Aorta (tissue), 5 donors: ENCODE results near the gene DYNLT4. TPM values are rescaled to one million over a fixed set of nuclear protein-coding genes. Genes with fewer than 3 reads are reported as not detected.
"Not testable (repeated sequence)": the region's sequence is repeated elsewhere in the genome, so short reads cannot be mapped to it uniquely, and the experiment has no call there.

ENCODE experiments used
- ATAC-seq: fragments of 200-7000 bp; cut with Tn5 transposase; one replicate; pipeline ENCODE4 v1.9.1; 2022; ENCODE audit warnings: moderate library complexity; ENCODE audit not compliant: low FRiP score
- DNase-seq, 2 donors: peaks; one replicate each; pipeline ENCODE4 v3.0.0-alpha.2; 2020
- H3K27ac ChIP-seq, 2 donors: one replicate each; pipeline ENCODE4 v1.5.1; 2013; ENCODE audit warnings: low read length in 2 of 2, mild to moderate bottlenecking in 2 of 2, moderate library complexity in 2 of 2, control low read depth in 1 of 2, inconsistent platforms in 1 of 2, low read depth in 1 of 2
- H3K27me3 ChIP-seq, 2 donors: one replicate each; pipeline ENCODE4 v1.6.1; 2013; ENCODE audit warnings: control low read depth in 1 of 2, low read length in 1 of 2, mild to moderate bottlenecking in 1 of 2, moderate library complexity in 1 of 2; ENCODE audit not compliant: insufficient read depth in 2 of 2, control insufficient read depth in 1 of 2
- H3K36me3 ChIP-seq, 2 donors: one replicate each; pipeline ENCODE4 v1.6.1; 2013; ENCODE audit warnings: control low read depth in 1 of 2, low read length in 1 of 2, mild to moderate bottlenecking in 1 of 2; ENCODE audit not compliant: insufficient read depth in 2 of 2, control insufficient read depth in 1 of 2
- H3K4me1 ChIP-seq, 2 donors: one replicate each; pipeline ENCODE4 v1.6.1; 2013; ENCODE audit warnings: low read length in 2 of 2, control low read depth in 1 of 2, mild to moderate bottlenecking in 1 of 2, moderate library complexity in 1 of 2; ENCODE audit not compliant: insufficient read depth in 2 of 2, control insufficient read depth in 1 of 2
- H3K4me3 ChIP-seq, 2 donors: one replicate each; pipeline ENCODE4 v1.5.1; 2013; ENCODE audit warnings: low read length in 2 of 2, control low read depth in 1 of 2, mild to moderate bottlenecking in 1 of 2
- H3K9me3 ChIP-seq: one replicate; pipeline ENCODE4 v1.6.1; 2013; ENCODE audit warnings: mild to moderate bottlenecking, low read length; ENCODE audit not compliant: control insufficient read depth
- WGBS, 2 donors: extraction: QIAGEN DNeasy Blood & Tissue Kit; methylation state at CpG; one replicate each; pipeline ENCODE4 v1.1.7; 2013; 5-methylcytosine and 5-hydroxymethylcytosine counted together
- intact Hi-C, 2 donors: fragments of 100-400 bp; cut with DNase I; formaldehyde crosslinking; loops; one replicate each; pipeline versions ENCODE4 v1.14.2 to v1.15.0; 2022
- polyA plus RNA-seq, 2 donors: library from polyadenylated mRNA; stranded (reverse); fragments of 200-250 nt; gene quantifications; one replicate each; pipeline ENCODE4 v1.2.3, GENCODE V29; 2013
- total RNA-seq, 2 donors: library from RNA; stranded (reverse); fragmentation: NEBNext Ultra II Directional; extraction: Animal tissue kit (Norgen Biotek cat#: 25700); gene quantifications; one replicate each; pipeline ENCODE4 v1.2.1, GENCODE V29; 2021
- donor health status: healthy with polysubstance abuse.
- donor health status: Bipolar disorder and iron deficiency.
- donor health status: DM: no; HTN: no; CAD: no.
- donor health status: DM: no; HTN: no; CAD: no.
- donor health status: DM: yes; HTN: yes; CAD: no.

Gene DYNLT4
- total and polyA plus RNA-seq, 4 donors: 0.81 to 3.0 (median 0.87) TPM; not detected in 1

GRCh38 chr1:44817307-44817706, 10.2 kb upstream of the DYNLT4 start:
- WGBS, 2 donors: 89 to 94% methylated on average over 2 of the region's 2 CpGs

DNA sequence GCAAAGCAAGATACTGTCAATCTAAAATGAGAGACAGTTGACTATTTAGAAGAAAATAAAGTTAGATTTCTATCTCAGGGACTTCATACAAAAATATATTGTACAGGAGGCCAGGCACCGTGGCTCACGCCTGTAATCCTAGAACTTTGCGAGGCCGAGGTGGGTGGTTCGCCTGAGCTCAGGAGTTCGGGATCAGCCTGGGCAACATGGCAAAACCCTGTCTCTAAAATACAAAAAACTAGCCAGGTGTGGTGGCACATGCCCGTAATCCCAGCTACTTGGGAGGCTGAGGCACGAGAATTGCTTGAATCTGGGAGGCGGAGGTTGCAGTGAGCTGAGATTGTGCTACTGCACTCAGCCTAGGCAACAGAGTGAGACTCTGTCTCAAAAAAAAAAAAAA, 8.8 kb upstream of the DYNLT4 start:
- H3K9me3 ChIP-seq, intact Hi-C loops, H3K27ac ChIP-seq, ATAC-seq, H3K4me1 ChIP-seq, H3K27me3 ChIP-seq, H3K4me3 ChIP-seq, H3K36me3 ChIP-seq: not testable (repeated sequence)
- peak; percentile 15 to 53 for DNase-seq
- 89 to 94% methylated on average over 9 of the region's 9 CpGs for WGBS, 2 donors

More at GRCh38 chr1:44817307-44817706, 10.2 kb upstream of the DYNLT4 start:
- no peak overlapping the region for H3K4me3 ChIP-seq
- H3K4me1 ChIP-seq: no peaks in the 10 kb centered on the region
- H3K36me3 ChIP-seq: no peaks in the 10 kb centered on the region
- DNase-seq (no peak), ATAC-seq (no peak)
- intact Hi-C loops: no loop called here
- no peak overlapping the region for H3K27ac ChIP-seq
- H3K27me3 ChIP-seq: no peaks in the 10 kb centered on the region
- H3K9me3 ChIP-seq: no peaks in the 10 kb centered on the region

- Histone ChIP-seq H3K27me3 (no peaks in the 10 kb centered on the region), H3K36me3 (no peaks in the 10 kb centered on the region), H3K4me3 (no peak overlapping the region), H3K4me1 (peaks cover 0 to 4% of the 10 kb centered on the region in 2 donors), H3K9me3 (no peaks in the 10 kb centered on the region), H3K27ac (no peak overlapping the region)
- DNase-seq: peak; percentile 55 to 80
- ATAC-seq: no peak
- WGBS, 2 donors: 80% methylated on average over 47 to 48 of the region's 48 CpGs
- intact Hi-C loops: no loop called here
These were observed 5.8 kb upstream of the DYNLT4 start for GRCh38 chr1:44812822-44813543.

- DNase-seq: peak in 1 of 2 donors; percentile 26
- ATAC-seq: no peak
- no peaks in the 10 kb centered on the region for H3K27me3 ChIP-seq
- peaks cover 0 to 4% of the 10 kb centered on the region in 2 donors for H3K4me1 ChIP-seq
- H3K27ac ChIP-seq: peak overlapping the region; percentile 23 to 56
- no peaks in the 10 kb centered on the region for H3K9me3 ChIP-seq
- intact Hi-C loops: no loop called here
- H3K36me3 ChIP-seq: no peaks in the 10 kb centered on the region
- WGBS, 2 donors: 57% methylated on average over 8 of the region's 8 CpGs
- H3K4me3 ChIP-seq: no peak overlapping the region
These were observed 4.1 kb upstream of the DYNLT4 start for GRCh38 chr1:44811234-44811633.

- peak overlapping the region; percentile 38 to 98 for H3K27ac ChIP-seq
- H3K4me3 ChIP-seq, H3K9me3 ChIP-seq, H3K36me3 ChIP-seq, H3K4me1 ChIP-seq, ATAC-seq, intact Hi-C loops, H3K27me3 ChIP-seq: not testable (repeated sequence)
- DNase-seq: peak in 1 of 2 donors; percentile 36
- WGBS, 2 donors: 84 to 85% methylated on average over 4 of the region's 4 CpGs
These were observed 3.6 kb upstream of the DYNLT4 start for GRCh38 chr1:44810762-44811105.

DNA sequence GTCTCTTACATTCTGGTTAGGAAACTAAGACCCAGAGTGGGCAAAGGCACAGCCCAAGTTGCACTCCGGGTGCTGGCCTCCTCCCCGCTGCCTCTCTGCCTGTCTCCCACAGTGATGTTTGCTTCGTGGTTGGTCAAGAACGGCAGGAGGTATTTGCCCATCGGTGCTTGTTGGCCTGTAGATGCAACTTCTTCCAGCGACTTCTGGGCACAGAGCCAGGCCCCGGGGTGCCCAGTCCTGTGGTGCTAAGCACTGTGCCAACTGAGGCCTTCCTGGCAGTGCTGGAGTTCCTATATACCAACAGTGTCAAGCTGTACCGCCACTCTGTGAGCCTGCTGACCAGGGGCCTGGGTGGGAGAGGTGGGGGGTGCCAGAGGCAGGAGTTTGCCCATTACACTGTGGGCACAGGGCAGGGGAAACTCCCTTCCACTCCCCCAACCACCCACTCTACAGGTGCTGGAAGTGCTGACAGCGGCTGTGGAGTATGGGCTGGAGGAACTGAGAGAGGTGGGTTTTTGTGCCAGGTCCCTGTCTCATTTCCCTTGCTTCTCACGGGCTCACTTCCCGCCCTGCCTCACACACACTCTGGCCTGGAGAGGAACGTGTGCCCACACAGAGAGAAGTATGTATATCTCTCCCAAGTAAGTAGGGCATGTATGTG, 3.1 kb upstream of the DYNLT4 start:
- 6 to 10% methylated on average over 12 of the region's 12 CpGs for WGBS, 2 donors
- DNase-seq (peak; percentile 92), ATAC-seq (no peak)
- peaks cover 0 to 7% of the 10 kb centered on the region in 2 donors for H3K36me3 ChIP-seq
- no peaks in the 10 kb centered on the region for H3K9me3 ChIP-seq
- intact Hi-C loops: no loop called here
- H3K4me1 ChIP-seq: peaks cover 0 to 4% of the 10 kb centered on the region in 2 donors
- peak overlapping the region; percentile 38 to 98 for H3K27ac ChIP-seq
- H3K27me3 ChIP-seq: no peaks in the 10 kb centered on the region
- H3K4me3 ChIP-seq: no peak overlapping the region

DNA sequence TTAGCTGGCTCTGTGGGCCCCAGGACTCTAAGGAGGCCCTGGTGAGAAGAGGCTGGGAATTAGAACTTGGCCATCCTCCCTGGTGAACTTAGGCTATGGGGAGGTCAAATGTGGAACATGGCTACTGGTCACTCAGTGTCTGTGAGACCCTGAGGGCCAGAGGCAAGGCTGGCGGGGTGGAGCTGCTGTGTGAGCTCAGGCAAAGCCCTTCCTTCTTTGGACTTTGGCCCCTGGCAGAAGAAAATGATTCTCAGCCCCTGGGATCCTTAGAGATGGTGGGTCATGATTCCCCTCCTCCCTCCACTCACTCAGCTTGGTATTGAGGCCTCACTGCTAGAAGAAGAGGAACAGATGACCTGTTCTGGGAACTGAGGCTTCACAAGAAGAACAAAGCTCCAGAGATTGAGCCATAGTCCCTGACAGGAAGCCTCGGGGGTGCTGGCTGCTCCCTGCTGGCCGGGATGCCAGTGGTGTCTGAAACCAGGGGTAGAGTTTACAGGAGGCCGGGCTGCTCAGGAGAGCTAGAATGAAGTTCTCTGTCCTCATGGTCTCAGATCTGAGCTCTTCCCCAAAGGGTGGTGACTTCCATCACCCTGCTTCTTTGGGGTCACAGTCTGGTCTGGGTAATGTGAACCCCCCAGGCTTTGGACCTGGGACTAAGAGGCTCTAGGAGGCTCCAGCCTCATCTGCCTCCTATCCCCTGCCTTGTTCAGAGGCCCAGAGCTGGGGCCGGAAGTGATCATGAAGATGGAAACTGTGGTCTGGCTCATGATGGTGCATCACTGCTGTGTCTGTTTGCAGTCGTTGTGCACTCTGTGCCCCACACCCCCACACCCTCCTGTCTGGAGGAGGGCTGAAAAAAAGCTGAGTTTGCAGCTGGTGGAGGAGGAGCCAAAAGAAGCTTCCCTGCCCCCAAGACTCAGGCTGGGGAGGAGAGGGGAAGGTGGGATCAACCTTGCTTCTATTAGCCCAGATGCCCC, 2.1 kb upstream of the DYNLT4 start:
- no peaks in the 10 kb centered on the region for H3K9me3 ChIP-seq
- DNase-seq (peak; percentile 84 to 90), ATAC-seq (no peak)
- intact Hi-C loops: loop anchor here in 1 of 2 donors (10.0 kb wide), 1 partner anchor 74 kb away; the partner anchor contains the start of genes KIF2C and RNU5D-1
- peak overlapping the region; percentile 96 to 98 for H3K27ac ChIP-seq
- H3K36me3 ChIP-seq: peaks cover 0 to 7% of the 10 kb centered on the region in 2 donors
- peaks cover 0 to 4% of the 10 kb centered on the region in 2 donors for H3K4me1 ChIP-seq
- H3K4me3 ChIP-seq: no peak overlapping the region
- no peaks in the 10 kb centered on the region for H3K27me3 ChIP-seq
- 12 to 13% methylated on average over 6 of the region's 6 CpGs for WGBS, 2 donors
